Anterior cingulate cortex (tissue), 58 donors: ENCODE measurements around the gene FBLN1.
"Not testable (repeated sequence)": the region's sequence is repeated elsewhere in the genome, so short reads cannot be mapped to it uniquely, and the experiment has no call there.

Source experiments
- DNase-seq, 58 donors: peaks; one replicate each; lab custom pipeline; 2025; lab: John Stamatoyannopoulos, UW

Gene FBLN1

DNA sequence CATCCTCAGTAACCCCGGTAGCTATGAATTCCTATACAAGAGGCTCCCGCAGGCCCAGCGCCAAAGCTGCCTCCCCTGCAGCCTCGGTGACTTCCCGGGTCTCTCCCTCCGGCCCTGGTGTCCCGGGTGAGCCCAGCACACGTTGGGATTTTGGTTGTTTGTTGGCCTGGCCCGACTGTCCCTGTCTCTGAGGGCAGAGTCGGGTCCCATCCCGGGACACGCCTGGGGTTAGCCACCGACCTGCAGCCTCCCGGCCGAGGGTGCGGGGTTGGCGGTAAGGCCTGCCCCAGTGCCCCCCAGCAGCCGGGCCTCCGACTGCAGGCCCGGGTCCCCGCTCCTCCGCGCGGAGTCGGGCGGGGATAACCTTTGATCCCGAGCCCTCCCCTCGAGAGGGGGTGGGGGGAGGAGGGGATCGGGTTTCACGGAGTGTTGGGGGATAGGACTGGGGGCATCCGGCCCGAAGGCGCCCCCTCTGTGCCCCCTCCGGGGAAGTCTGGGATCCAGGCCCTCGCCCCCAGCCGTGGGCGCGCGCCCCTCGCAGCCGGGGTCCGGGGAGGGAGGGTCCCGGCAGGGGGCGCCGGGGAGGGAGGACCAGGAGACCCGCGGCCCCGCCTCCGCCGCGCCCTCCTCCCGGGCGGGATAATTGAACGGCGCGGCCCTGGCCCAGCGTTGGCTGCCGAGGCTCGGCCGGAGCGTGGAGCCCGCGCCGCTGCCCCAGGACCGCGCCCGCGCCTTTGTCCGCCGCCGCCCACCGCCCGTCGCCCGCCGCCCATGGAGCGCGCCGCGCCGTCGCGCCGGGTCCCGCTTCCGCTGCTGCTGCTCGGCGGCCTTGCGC, at the start of gene FBLN1:
Gene FBLN1 (plus strand): TSS at position 669 of the 835 bp plus-strand sequence. CDS start 103 bp downstream, at position 772.
- DNase-seq, result peak in 3 of 58 donors; percentile 16 to 46 (median 22)

- DNase-seq, result no peak
Observed at GRCh38 chr22:45453764-45454163, 48.9 kb upstream of the FBLN1 start.

GRCh38 chr22:45454275-45454674, 48.4 kb upstream of the FBLN1 start:
- DNase-seq, result no peak

GRCh38 chr22:45455212-45455611, 47.5 kb upstream of the FBLN1 start:
- no peak for DNase-seq

GRCh38 chr22:45455621-45456020, 47.1 kb upstream of the FBLN1 start:
- DNase-seq, result no peak

DNA sequence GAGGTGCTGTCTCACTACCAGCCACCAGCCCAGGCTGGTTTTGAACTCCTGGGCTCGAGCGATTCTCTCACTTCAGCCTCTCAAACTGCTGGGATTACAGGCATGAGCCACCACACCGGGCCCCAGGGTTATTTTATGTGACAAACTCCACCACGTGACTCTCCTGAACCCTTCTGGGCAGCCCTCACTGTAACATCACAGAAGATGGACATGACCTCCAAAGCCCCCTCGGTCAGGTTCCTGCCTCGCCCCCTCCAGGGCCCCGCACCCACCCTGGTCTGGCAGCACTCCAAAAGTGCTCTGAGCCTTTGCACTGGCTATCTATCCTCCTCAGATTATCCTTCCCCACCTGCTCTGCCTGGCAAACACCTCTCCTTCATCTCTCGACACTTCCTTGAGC, 45.9 kb upstream of the FBLN1 start:
- no peak for DNase-seq

DNA sequence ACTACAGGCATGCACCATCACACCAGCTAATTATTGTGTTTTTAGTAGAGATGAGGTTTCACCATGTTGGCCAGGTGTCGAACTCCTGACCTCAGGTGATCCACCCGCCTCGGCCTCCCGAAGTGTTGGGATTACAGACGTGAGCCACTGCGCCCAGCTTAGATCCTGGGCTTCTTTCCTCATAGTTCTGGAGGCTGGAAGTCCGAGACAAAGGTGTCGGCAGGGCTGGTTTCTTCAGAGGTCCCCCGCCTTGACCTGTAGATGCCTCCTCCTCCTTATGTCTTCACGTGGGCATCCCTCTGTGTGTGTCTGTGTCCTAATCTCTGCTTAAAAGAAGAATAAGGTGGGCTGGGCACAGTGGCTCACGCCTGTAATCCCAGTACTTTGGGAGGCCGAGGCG, 44.2 kb upstream of the FBLN1 start:
- no peak for DNase-seq

GRCh38 chr22:45459235-45459634, 43.4 kb upstream of the FBLN1 start:
- no peak for DNase-seq

- no peak for DNase-seq
Observed at GRCh38 chr22:45460288-45461109, 42.2 kb upstream of the FBLN1 start.

GRCh38 chr22:45462034-45462655, 40.5 kb upstream of the FBLN1 start:
- DNase-seq, result no peak

DNA sequence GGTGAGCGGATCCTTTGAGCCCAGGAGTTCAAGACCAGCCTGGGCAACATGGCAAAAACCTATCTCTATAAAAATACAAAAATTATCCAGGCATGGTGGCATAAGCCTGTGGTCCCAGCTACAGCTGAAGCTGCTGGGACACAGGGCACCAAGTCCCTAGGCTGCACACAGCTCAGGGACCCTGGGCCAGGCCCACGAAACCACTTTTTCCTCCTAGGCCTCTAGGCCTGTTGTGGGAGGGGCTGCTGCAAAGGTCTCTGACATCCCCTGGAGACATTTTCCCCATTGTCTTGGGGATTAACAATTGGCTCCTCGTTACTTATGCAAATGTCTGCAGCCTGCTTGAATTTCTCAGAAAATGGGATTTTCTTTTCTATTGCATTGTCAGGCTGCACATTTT, 39.0 kb upstream of the FBLN1 start:
- not testable (repeated sequence) for DNase-seq

GRCh38 chr22:45465633-45466032, 37.0 kb upstream of the FBLN1 start:
- no peak for DNase-seq

- peak in 1 of 58 donors; percentile 4 for DNase-seq
Observed at GRCh38 chr22:45468872-45469271, 33.8 kb upstream of the FBLN1 start.

GRCh38 chr22:45469281-45470073, 33.2 kb upstream of the FBLN1 start:
- DNase-seq, result peak in 6 of 58 donors; percentile 3 to 33 (median 16)

DNA sequence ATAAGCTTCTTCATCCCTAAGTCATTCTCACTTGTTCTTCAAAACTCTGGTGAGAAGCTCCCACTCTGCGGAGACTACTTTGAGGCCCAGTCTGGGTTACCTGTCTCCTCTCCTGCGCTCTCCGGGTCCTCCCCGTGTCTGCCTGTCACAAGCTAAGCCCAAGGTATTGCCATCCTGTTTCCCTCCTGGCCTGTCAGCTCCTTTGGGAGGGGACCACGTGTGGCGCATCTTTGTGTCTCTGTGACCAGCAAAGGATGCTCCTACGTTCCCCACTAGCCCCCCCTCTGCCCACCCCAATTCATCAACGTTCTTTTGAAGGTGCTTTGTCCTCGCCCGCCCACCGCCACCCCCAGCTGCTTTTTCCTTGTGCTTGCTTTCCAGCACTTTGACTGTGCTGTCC, 31.8 kb upstream of the FBLN1 start:
- DNase-seq, result no peak

DNA sequence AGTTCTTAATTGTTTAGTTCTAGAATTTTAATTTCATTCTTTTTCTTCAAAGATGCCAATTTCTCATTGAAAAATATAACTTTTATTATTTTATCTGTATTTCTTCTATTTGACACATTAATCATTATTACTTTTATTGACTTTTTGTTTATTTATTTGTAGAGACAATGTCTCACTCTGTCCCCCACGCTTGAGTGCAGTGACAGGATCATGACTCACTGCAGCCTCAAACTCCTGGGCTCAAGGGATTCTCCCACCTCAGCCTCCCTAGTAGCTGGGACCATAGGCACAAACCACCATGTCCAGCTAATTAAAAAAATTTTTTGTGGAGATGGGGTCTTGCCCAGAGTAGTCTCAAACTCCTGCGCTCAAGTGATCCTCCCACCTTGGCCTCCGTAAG, 30.3 kb upstream of the FBLN1 start:
- DNase-seq, result no peak

- DNase-seq, result no peak
Observed at GRCh38 chr22:45473626-45474237, 29.0 kb upstream of the FBLN1 start.

- DNase-seq, result no peak
Observed at GRCh38 chr22:45475063-45475747, 27.5 kb upstream of the FBLN1 start.

DNA sequence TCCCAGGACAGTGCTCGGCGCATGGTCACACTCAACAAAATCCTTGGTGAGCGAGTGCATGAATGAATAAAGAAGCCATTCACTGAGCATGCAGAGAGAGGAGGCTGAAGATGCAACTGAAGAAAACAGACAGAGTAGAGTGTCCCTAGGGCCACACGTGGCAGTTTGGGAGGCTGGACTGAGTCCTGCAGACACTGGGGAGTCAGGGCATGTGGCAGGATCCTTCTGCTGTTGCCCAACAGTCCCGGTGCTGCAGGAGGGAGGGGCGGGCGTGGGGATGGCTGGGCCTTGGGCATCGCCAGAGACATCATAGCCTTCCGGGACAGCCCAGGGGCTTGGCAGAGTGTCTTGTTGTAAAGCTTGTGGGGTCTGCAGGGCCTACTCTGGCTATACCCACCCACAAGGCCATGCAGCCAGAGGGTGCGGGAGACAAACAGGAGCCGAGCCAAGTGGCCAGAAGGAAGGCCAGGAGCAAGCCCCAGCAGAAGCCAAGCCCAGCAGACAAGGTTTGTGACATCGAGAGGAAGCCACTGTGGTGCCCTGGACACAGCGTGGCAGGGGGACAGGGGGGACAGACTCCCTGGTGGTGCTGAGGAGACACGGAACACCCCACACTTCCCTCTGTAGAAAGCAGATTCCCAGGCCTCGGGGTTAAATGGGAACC, 26.7 kb upstream of the FBLN1 start:
- DNase-seq, result no peak
